Uterus (tissue), 2 donors: ENCODE measurements around the gene SLFN14.

Experiments
- POLR2A ChIP-seq, 2 donors: fragments of 450-650 bp; IDR thresholded peaks; one replicate each; pipeline ENCODE4 v1.6.1; 2016; ENCODE audit warnings: antibody characterized with exemption in 2 of 2, mild to moderate bottlenecking in 1 of 2, moderate library complexity in 1 of 2
- TF ChIP-seq, protein P1 (sequence below), 4 experiments: fragments of 200-600 bp in 2 of 4; fragments of 450-650 bp in 2 of 4; sonication (generic) in 2 of 4; IDR thresholded peaks; one replicate each; pipeline ENCODE4 v1.5.1; 2016 to 2019; ENCODE audit warnings: antibody characterized with exemption in 4 of 4, mild to moderate bottlenecking in 2 of 4, moderate library complexity in 1 of 4

DNA sequence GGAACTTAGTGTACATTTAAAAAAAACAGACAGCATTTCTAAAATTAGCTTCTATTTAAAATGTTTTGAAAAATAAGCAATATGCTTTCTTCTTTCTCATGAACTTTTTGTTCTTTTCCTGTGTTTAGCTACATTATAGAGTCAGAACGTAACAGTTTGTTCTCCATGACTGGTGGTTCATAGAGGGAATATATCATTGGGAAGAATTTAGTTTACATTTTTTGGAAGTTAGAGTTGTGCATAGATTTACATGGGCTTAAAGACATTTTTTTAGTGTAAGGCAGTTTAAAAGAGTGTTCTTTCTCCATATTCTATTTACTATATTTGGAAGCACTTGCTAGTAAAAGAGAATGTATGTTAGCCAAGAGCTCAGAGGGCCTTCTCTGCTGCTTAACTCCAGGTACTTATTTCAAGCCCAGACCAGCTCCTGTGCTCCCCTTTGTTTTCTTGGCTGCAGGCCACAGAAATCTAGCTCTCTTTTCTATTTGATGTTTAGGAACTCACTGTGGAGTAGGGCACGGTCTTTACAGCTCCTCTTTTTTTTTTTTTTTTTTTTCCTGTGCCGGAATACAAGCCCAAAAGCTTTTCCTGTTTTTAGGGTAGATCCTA lies 46.7 kb upstream of the SLFN14 start:
- TF ChIP-seq, protein P1, sequence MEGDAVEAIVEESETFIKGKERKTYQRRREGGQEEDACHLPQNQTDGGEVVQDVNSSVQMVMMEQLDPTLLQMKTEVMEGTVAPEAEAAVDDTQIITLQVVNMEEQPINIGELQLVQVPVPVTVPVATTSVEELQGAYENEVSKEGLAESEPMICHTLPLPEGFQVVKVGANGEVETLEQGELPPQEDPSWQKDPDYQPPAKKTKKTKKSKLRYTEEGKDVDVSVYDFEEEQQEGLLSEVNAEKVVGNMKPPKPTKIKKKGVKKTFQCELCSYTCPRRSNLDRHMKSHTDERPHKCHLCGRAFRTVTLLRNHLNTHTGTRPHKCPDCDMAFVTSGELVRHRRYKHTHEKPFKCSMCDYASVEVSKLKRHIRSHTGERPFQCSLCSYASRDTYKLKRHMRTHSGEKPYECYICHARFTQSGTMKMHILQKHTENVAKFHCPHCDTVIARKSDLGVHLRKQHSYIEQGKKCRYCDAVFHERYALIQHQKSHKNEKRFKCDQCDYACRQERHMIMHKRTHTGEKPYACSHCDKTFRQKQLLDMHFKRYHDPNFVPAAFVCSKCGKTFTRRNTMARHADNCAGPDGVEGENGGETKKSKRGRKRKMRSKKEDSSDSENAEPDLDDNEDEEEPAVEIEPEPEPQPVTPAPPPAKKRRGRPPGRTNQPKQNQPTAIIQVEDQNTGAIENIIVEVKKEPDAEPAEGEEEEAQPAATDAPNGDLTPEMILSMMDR (IDR thresholded peaks at IDR 0.05): no peak
- no peak for TF ChIP-seq POLR2A (IDR thresholded peaks at IDR 0.05)
